Loucy (cell line): ENCODE data around the gene P2RY2.

Source experiments
- H2AFZ ChIP-seq: fragments of 200-600 bp; sonication (generic); 2 replicates; pipeline ENCODE4 v1.6.0; 2016; ENCODE audit warnings: antibody characterized with exemption, mild to moderate bottlenecking, low read length, moderate library complexity
- H3F3A ChIP-seq: fragments of 200-600 bp; 2 replicates; pipeline ENCODE4 v1.6.0; 2016; ENCODE audit warnings: antibody characterized with exemption, low read depth, mild to moderate bottlenecking
- H3K27me3 ChIP-seq: fragments of 200-600 bp; sonication (generic); 2 replicates; pipeline ENCODE4 v1.6.1; 2014; ENCODE audit warnings: low read length, mild to moderate bottlenecking; ENCODE audit not compliant: insufficient read depth, poor library complexity, severe bottlenecking
- H3K36me3 ChIP-seq: fragments of 200-600 bp; sonication (generic); 2 replicates; pipeline ENCODE4 v1.6.1; 2016; ENCODE audit warnings: low read length; ENCODE audit not compliant: insufficient read depth
- H3K4me1 ChIP-seq: fragments of 200-600 bp; sonication (generic); 2 replicates; pipeline ENCODE4 v1.5.1; 2014; ENCODE audit warnings: low read length, mild to moderate bottlenecking; ENCODE audit not compliant: insufficient read depth, poor library complexity, severe bottlenecking
- H3K4me2 ChIP-seq: fragments of 200-600 bp; sonication (generic); 2 replicates; pipeline ENCODE4 v1.6.0; 2014; ENCODE audit warnings: antibody characterized with exemption, low read length, low read depth, mild to moderate bottlenecking; ENCODE audit not compliant: poor library complexity, severe bottlenecking
- H3K4me3 ChIP-seq: fragments of 200-600 bp; sonication (generic); 2 replicates; pipeline ENCODE4 v1.5.1; 2014; ENCODE audit warnings: low read length, mild to moderate bottlenecking, mixed read lengths; ENCODE audit not compliant: poor library complexity, severe bottlenecking
- H3K79me2 ChIP-seq: fragments of 200-600 bp; sonication (generic); 2 replicates; pipeline ENCODE4 v1.6.1; 2014; ENCODE audit warnings: low read length; ENCODE audit not compliant: insufficient read depth
- H3K9ac ChIP-seq: fragments of 200-600 bp; sonication (generic); 2 replicates; pipeline ENCODE4 v1.6.0; 2014; ENCODE audit warnings: mild to moderate bottlenecking, low read depth, low read length, moderate library complexity; ENCODE audit not compliant: poor library complexity, severe bottlenecking
- H3K9me2 ChIP-seq: fragments of 200-600 bp; sonication (generic); replicated peaks from 2 replicates; pipeline ENCODE4 v1.6.1; 2016; ENCODE audit warnings: low read depth, low read length, mixed read lengths
- H3K9me3 ChIP-seq: fragments of 200-600 bp; sonication (generic); 2 replicates; pipeline ENCODE4 v1.6.1; 2014; ENCODE audit warnings: mild to moderate bottlenecking, antibody characterized with exemption, low read length, low read depth; ENCODE audit not compliant: insufficient read depth
- H4K20me1 ChIP-seq: fragments of 200-600 bp; sonication (generic); 2 replicates; pipeline ENCODE4 v1.6.0; 2014; ENCODE audit warnings: antibody characterized with exemption, low read length, mild to moderate bottlenecking; ENCODE audit not compliant: insufficient read depth, poor library complexity, severe bottlenecking
- CTCF ChIP-seq: fragments of 200-600 bp; sonication (generic); conservative IDR thresholded peaks from 2 replicates; pipeline ENCODE4 v1.5.1; 2014; ENCODE audit warnings: mild to moderate bottlenecking, antibody characterized with exemption, low read length
- EZH2phosphoT487 ChIP-seq: fragments of 200-600 bp; IDR thresholded peaks from 2 replicates; pipeline ENCODE4 v1.6.1; 2018; ENCODE audit warnings: antibody characterized with exemption, mild to moderate bottlenecking, moderate library complexity, borderline replicate concordance

Gene P2RY2

DNA sequence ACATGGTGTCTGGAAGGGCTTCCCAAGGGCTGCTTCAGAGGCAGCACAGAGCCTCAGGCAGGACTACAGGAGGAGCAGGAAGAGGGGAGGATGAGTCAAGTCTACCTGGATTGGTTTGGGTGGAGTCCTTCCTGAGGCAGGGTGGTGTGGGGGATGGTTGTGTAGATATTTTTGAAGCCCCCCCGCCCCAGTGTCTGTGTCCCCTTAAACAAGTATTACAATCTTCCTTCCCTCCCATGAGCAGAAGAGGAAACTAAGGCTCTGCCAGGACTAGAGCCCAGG lies 41.3 kb upstream of the P2RY2 start:
- H3K4me1 ChIP-seq, result peaks cover 38% of the 10 kb centered on the region
- H3K9me3 ChIP-seq, result no peaks in the 10 kb centered on the region
- H3K4me2 ChIP-seq, result no peak overlapping the region
- H3K4me3 ChIP-seq, result no peak overlapping the region
- peak overlapping the region; percentile 4; the same call in 1 of the 2 replicates for H2AFZ ChIP-seq
- H3K79me2 ChIP-seq, result no peaks in the 10 kb centered on the region
- TF ChIP-seq EZH2phosphoT487 (no peak), CTCF (no peak)
- H3F3A ChIP-seq, result no peaks in the 10 kb centered on the region
- H3K27me3 ChIP-seq, result no peaks in the 10 kb centered on the region
- no peaks in the 10 kb centered on the region for H3K9me2 ChIP-seq
- H4K20me1 ChIP-seq, result no peaks in the 10 kb centered on the region
- H3K36me3 ChIP-seq, result no peaks in the 10 kb centered on the region
- H3K9ac ChIP-seq, result peak overlapping the region; percentile 54

GRCh38 chr11:73177380-73177777 lies 40.7 kb upstream of the P2RY2 start:
- no peaks in the 10 kb centered on the region for H3K9me2 ChIP-seq
- H3K4me2 ChIP-seq, result no peak overlapping the region
- no peak overlapping the region for H3K4me3 ChIP-seq
- peaks cover 38% of the 10 kb centered on the region for H3K4me1 ChIP-seq
- no peaks in the 10 kb centered on the region for H4K20me1 ChIP-seq
- H3K27me3 ChIP-seq, result no peaks in the 10 kb centered on the region
- H2AFZ ChIP-seq, result peak overlapping the region; percentile 4; the same call in 1 of the 2 replicates
- no peaks in the 10 kb centered on the region for H3F3A ChIP-seq
- peak overlapping the region; percentile 54 for H3K9ac ChIP-seq
- H3K79me2 ChIP-seq, result no peaks in the 10 kb centered on the region
- no peaks in the 10 kb centered on the region for H3K36me3 ChIP-seq
- TF ChIP-seq EZH2phosphoT487 (no peak), CTCF (no peak)
- H3K9me3 ChIP-seq, result no peaks in the 10 kb centered on the region

- peak overlapping the region; percentile 54 for H3K9ac ChIP-seq
- TF ChIP-seq EZH2phosphoT487 (no peak), CTCF (peak; percentile 92)
These were observed 40.1 kb upstream of the P2RY2 start for GRCh38 chr11:73177778-73178539.

More at GRCh38 chr11:73177778-73178539, 40.1 kb upstream of the P2RY2 start:
- H3K9me2 ChIP-seq, result no peaks in the 10 kb centered on the region
- H3K36me3 ChIP-seq, result no peaks in the 10 kb centered on the region
- H3K4me1 ChIP-seq, result peaks cover 35% of the 10 kb centered on the region
- H3K4me2 ChIP-seq, result no peak overlapping the region
- no peaks in the 10 kb centered on the region for H3K79me2 ChIP-seq
- H3K4me3 ChIP-seq, result no peak overlapping the region
- no peak overlapping the region for H2AFZ ChIP-seq
- H3K9me3 ChIP-seq, result no peaks in the 10 kb centered on the region
- no peaks in the 10 kb centered on the region for H3F3A ChIP-seq
- H4K20me1 ChIP-seq, result no peaks in the 10 kb centered on the region
- H3K27me3 ChIP-seq, result no peaks in the 10 kb centered on the region
